HG03280 (cell line): ENCODE results near the gene STRA8.
A peak's percentile ranks its signal among the peaks of the same experiment; 100 is the strongest.

Source experiments
- ATAC-seq: cut with Tn5 transposase; IDR thresholded peaks from one replicate; pipeline ENCODE4 v1.9.1; 2021; ENCODE audit warnings: mild to moderate bottlenecking, moderate library complexity; ENCODE audit not compliant: unreplicated experiment

STRA8 gene, protein sequence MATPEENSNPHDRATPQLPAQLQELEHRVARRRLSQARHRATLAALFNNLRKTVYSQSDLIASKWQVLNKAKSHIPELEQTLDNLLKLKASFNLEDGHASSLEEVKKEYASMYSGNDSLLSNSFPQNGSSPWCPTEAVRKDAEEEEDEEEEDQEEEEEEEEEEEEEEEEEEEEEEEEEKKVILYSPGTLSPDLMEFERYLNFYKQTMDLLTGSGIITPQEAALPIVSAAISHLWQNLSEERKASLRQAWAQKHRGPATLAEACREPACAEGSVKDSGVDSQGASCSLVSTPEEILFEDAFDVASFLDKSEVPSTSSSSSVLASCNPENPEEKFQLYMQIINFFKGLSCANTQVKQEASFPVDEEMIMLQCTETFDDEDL

DNA sequence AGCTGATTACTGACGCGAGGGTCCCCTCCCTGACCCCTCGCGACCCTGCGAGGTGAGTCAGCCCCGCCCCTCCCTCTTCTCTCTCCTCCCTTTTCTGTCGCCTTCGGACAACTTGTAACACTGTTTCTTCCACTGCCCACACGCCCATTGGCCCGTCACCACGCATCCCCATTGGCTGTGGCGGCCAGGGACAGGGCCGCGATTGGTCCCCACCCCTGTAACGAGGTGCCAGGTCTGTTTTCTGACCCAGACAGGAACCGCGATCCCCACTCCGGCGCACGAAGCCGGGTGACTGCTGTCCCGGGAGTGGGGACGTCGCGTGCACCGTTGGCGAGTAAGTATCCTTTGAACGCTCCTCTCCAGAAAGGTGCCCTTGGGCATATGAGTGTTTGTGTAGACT is at the start of gene STRA8:
Gene STRA8, plus strand, starts transcription at position 269 of the 400 bp plus-strand sequence. CDS start 6,687 bp downstream, outside the sequence.
- no peak for ATAC-seq

DNA sequence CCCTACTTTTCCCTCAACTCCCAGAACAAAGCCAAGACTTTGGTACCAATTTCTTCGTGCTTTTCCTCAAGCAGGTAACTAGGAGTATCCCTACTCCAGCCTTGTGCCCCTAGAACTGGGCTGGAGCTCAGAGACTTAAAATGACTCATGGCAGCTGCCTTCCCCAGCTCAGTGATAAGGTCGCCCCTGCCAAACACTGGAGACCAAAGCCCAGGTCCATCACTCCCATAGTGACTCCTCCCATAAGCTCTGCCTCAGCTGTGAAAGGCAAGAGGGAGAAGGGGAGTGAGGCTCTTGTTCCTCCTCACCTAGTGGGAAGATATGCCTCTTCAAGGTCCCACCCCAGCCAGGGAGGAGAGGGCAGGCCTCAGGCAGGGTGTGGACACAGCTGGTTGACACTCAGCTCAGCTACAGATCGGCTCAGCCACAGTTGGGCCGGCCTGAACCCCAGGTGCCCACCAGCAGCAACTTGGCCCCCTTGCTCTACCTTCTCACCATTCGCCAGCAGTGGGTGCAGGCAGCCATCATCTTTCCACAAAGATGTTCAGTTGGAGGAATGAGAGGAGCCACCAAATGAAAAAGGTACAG is 49.3 kb upstream of the STRA8 start:
- no peak for ATAC-seq

DNA sequence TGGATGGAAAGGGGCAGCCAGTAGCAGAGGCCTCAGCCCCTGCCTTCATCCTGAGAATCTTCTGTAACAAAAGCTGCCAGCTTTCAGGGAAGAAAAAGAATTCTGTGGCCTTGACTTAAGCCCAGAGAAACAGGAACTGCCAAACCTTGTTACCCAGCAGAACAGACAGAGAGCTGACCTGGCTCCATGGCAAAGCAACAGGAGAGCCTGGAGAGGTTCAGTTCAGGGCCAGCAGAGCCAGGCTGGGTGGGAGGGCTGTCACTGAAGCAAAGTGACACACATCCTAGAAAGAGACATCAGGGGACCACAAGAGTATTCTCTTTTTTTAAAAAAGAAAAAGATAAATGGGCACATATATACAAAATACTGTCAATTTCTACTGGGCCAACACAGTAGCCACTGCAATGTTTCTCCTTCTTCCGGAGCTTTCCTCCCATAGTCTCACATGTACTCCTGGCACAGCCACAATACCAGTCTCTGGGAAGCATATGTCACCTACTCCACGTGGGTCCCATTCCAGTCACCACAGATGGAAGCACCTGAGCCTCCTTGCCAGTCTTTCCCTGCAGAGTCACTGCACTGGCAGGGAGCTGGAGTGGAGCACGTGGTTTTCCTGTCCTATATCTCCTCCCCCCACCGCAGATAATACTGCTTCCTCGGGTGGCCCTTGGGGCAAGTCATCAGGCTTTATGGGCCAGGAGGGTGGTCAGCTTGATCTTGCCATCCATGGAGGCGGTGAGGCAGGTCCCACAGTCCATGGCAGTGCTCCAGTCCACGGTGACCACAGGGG is 48.0 kb upstream of the STRA8 start:
- ATAC-seq, result no peak

GRCh38 chr7:135186261-135186540 is 47.4 kb upstream of the STRA8 start:
- no peak for ATAC-seq

DNA sequence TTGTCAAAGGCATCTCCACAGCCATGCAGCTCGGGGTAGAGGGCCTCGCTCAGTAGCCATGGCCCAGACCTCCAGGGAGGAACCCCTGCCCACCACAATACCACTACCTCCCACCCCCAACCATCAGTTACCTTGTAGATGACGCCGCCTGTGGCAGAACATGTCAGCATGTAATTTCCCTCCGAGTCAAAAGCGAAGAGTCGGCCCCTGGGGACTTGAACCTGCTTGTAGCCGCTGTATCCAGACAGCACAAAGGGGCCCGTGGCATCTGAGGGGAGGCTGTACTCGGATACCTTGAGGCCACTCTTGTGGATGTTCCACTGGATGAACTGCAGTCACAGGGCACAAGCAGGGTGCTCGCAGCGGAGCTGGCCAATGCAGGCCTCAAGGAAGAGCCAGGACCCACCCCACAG is 46.8 kb upstream of the STRA8 start:
- peak; percentile 52 for ATAC-seq

DNA sequence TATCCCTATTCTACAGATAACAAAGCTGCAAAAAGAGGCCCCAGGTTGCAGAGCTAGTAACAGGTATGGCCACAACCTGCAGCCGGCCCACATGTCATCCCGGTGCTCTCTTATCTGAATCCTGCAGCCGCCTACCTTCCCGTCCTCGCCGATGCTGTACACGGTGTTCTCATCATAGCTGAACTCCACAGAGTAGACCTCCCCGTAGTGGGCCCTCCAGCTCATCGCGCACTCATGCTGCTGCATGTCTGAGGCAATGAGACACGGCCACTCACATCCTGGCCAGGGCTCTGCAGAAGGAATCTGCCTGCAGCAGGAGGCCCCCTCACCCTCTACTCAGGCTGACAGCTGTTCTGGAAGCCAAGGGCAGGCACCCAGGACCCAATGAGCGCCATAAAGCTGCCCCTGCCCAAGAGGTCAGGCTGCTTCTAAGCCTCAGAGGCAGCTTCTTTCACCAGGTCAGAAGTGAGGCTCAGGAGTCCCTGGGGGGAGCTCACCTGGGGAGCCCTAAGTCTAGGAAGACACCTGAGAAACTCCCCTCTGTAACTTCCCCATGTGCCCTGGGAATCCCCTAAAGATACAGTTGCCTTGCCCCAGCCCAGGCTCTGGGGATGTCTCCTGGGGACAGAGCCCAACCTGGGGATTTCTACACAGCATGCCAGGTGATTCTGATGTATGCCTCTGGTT is 45.2 kb upstream of the STRA8 start:
- ATAC-seq, result no peak

DNA sequence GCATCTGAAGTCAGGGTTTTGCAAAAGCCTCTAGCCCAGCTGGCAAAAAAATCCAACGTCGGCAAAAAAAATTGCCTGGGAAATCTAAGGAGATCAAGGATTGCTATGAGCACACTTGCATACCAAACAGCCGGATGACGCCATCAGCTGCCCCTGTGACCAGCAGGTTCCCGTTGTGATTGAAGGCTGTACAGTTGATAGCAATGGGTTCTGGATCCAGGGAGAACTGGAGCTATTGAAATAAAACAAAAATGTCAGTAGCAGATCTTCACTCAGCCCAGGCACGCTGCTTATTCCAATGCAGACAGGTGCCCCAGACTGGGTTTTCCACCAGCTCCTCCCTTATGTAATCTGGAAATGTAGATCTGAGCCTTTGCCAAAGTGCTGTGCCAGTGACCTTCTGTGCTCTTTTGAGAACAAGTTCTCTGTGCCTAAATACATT is 44.4 kb upstream of the STRA8 start:
- ATAC-seq, result no peak

DNA sequence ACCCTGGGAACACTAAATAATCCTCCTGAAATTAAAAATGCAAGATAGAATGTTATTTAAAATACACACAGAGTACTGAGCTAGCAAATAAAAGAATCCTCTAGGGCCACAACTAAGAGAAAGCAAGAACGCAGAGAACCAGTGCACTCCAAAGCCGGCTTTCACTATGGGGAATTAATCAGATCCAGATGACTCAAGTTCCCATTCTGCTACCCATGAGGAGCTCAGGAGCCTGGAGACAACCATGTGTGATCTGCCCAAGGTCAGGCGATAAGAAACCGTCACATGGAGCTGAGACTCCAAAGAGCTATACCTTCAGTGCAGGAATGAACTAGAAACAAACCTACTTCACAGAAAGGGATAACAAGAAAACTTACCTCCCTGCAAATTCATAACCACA is 43.7 kb upstream of the STRA8 start:
- no peak for ATAC-seq

DNA sequence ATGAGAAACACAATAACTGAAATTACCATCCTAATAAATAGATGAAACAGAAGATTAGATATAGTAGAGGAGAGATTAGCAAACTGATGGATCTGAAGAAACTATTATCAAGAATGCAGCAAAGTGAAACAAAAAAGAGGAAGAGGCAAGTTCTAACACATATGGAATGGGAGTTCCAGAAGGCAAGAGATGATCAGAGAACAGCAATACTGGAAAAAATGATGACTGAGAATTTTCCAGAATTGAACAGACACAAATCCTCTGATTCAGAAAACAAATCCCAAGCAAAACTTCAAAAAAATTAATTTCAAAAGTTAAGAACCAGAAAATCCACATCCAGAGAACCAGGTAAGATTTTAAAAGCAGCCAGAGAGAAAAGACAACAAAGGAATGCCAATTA is 42.9 kb upstream of the STRA8 start:
- ATAC-seq, result no peak

DNA sequence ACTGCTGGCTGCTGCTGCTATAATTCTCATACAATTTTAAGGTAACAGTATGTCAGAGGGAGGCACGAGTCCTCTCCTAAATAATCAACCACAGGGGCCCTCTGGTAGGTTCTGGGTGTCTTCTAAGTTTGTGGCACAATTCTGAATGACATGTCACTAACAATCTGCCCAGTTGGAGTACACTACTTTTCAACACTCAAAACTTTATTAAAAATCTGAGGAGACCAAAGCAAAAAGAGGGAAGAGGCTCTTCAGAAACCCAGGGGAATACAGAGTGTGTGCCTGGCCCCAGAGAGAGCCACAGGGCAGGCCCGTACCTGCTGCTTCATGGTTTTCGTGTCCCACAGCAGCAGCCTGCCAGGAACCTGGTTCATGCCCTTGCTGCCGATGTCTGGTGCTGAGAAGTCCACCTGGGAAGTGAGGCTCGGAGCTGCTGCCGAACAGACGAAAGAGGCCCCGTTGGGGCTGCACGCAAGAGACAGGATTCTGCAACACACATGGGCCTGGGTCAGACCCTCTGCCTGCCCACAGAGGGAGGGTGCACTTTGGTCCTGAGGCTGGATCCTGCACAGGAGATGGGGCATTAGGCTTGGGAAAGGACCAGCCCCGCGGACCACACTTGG is 40.6 kb upstream of the STRA8 start:
- ATAC-seq, result no peak

- no peak for ATAC-seq
Observed at GRCh38 chr7:135193615-135194081, 40.0 kb upstream of the STRA8 start.

DNA sequence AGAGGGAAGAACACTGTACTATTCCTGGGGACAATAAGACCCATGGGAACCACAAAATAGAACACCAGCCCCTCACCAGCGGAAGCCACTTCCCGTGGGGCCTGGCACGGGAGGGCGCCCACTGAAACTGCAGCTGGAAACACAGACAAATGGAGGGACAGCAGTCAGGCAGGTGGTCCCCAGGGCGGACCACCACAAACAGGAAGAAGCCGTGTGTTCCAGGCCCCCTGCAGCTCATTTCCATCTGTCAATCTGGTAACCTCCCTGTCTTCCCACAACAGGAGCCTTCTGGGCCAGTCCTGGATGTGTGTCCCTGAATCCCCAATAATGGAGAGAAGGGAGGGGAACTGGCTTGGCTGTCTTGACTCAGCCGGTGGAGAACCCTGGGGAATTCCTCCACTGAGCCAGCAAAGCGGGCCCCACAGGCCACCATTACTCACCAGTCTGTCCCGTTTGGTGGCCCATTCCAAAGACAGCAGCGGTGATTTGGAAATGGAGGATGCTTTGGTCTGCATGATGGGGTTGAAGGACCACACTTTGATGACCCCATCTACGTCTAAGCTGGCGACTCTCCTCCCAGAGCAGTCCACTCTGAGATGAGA is 39.0 kb upstream of the STRA8 start:
- no peak for ATAC-seq

- no peak for ATAC-seq
Observed at GRCh38 chr7:135195156-135195555, 38.5 kb upstream of the STRA8 start.

DNA sequence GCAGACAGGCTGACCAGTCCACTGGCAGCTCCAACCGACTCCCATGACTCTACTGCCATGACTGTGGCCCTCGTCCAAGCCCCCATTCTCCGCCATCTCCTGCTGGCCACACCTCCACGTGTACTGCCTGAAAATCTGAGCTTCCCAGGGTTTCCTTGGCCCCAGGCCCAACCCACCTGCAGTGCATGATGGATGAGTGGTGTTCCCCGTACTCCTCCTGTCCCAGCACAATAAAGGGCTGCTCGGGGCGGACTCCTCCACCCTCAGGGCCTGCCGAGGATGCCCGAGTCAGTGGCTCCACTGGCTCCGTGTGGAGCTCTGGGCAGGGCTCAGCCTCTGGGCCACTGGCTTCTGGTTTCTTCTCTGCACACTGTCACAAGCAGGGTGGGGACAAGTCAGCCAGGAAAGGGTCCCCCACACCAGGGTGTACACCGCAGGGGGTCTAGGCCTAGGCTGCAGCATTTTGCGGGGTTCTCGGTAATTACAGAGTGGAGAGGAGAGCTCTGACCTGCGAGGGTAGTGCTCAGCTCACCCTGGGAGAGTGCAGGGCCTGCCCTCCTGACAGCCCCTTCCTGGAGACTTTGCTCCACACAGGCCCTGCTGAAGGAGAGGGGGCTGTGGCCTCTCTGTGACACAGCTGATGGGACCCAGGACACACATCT is 37.5 kb upstream of the STRA8 start:
- ATAC-seq, result no peak

DNA sequence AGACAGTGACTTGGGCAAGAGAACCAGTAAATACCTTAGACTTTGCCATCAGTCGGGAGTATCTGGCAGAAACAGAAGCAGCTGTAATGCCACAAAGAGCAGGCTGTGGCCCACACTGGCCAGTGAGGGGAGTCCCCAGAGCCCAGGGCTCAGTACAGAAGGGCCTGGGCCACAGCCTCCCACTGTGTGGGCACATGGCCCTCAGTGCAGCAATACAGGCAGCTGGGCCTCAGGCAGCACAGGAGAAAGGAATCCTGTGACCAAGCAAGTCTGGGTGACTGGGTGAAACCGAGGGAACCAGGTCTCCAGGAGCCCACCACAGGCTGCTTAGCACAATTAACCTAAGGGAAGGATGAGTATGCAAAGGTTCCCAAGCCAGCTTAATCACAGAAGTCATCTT is 36.3 kb upstream of the STRA8 start:
- no peak for ATAC-seq

DNA sequence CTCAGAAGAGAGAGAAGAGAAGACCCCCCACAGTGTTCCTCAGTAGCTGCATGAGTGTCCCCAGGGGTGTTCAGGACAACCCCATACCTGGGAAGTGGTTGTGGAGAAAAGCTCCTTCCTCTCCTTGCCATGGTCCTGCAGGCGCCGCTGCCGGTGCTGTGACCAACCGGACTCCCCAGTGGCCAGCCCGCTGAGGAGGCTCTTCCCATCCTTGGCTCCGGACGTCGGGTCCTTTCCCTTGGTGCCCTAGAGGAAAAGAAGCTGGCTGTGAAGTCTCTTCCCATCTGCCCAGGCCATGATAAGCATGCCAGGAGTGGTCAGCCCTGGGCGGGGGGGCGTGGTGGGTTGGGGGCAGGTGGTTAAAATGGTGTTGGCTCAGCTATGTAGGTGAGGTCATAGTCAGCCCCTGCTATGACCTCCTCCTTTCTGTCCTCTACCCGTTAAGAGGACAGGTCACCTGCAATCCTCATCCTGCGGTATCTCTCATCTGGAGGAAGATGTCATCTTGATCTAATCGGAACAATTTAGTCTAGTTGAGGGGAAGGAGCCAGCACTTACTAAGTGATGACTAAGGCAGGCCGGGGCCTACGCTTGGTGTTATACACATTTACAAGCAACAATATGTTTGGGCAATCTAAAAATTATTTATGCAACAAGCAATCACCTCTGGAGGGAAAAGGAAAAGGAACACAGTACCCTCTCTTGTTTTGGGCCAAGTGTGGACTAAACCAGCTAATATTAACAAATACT is 35.6 kb upstream of the STRA8 start:
- ATAC-seq, result no peak

DNA sequence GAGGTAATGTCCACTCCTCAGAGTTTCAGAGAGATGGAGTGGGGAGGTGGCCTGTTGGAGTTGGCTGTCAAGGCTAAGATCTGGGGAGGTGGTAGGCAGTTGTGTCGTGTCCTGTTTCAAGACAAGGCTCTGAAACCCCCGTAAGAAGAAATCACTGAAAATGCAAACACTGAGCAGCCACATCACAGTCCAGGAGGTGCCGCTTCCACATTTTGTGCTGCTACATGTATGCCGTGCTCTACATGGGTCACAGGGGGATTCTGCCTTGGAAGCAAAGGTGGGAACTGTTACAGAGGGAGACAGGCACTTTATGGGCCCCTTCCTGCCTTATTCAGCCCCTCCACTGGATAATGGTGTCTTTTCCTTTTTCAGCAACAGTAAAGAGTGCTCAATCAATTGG is 34.2 kb upstream of the STRA8 start:
- ATAC-seq, result no peak

DNA sequence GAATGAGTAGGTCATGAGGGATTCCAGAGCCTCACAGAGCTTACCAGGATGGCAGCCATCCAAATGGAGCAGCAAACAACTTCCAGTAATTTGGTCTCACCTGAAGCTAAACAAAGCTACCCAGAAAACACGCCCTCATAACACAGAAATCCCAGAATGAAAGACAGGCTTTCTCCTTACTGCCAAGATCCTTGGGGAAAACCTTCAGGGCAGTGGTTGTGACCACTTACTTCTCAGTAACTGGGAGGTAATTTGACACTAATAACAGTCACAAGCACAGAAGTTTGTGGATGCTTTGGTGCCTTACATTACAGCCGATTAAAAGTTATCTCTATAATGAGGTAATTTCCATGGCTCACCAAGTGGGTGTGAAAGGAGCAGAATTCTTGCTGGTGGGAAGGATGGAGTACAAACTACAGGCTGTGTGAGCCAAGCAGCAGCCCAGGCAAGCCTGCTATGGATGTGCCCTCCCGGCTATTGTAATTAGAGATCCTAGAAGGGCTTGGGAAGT is 32.8 kb upstream of the STRA8 start:
- no peak for ATAC-seq

DNA sequence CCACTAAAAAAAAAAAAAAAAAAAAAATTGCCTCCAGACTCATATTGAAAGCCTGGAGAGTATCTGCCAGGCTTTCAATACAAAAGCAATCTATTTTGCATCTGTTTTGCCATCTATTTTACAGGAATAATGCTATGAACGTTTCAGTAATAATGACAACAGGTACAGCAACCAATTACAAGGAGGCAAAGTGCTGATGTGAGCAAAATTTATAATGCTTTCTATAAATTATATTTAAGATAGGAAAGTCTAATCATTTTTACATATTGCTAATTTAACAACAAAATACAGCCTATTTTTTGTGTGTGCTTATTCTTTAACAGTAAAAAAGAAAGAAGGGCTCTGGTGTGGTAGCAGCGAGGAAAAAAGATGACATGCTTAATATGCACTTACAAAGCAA is 32.3 kb upstream of the STRA8 start:
- no peak for ATAC-seq
